Measurements from ENCODE around the gene PUS3.

PUS3 gene

GRCh38 chr11:125902927-125903710 lies at the start of gene PUS3:
Gene PUS3 (minus strand): TSS chr11:125903206. CDS start chr11:125896284, 6,922 bp downstream.
- DNase-seq (ENCODE audit: low read depth), result peak; percentile 73

GRCh38 chr11:125952559-125952958 lies 49.6 kb upstream of the PUS3 start:
- no peak for DNase-seq (ENCODE audit: low read depth)

- DNase-seq (ENCODE audit: low read depth), result no peak
Observed at GRCh38 chr11:125951731-125952130, 48.7 kb upstream of the PUS3 start.

- peak; percentile 1 for DNase-seq (ENCODE audit: low read depth)
Observed at GRCh38 chr11:125950696-125951651, 48.0 kb upstream of the PUS3 start.

- DNase-seq (ENCODE audit: low read depth), result no peak
Observed at GRCh38 chr11:125950178-125950490, 47.1 kb upstream of the PUS3 start.

- no peak for DNase-seq (ENCODE audit: low read depth)
Observed at GRCh38 chr11:125949271-125950177, 46.5 kb upstream of the PUS3 start.

GRCh38 chr11:125948278-125949051 lies 45.5 kb upstream of the PUS3 start:
- DNase-seq (ENCODE audit: low read depth), result no peak

GRCh38 chr11:125947419-125948277 lies 44.6 kb upstream of the PUS3 start:
- DNase-seq (ENCODE audit: low read depth), result no peak

GRCh38 chr11:125946712-125947418 lies 43.9 kb upstream of the PUS3 start:
- no peak for DNase-seq (ENCODE audit: low read depth)

GRCh38 chr11:125945797-125946520 lies 43.0 kb upstream of the PUS3 start, which contains the start of gene VSIG10L2:
Gene VSIG10L2 (plus strand): TSS chr11:125946044. CDS start chr11:125946056, 12 bp downstream.
- DNase-seq (ENCODE audit: low read depth), result no peak

- no peak for DNase-seq (ENCODE audit: low read depth)
Observed at GRCh38 chr11:125945011-125945796, 42.2 kb upstream of the PUS3 start.

GRCh38 chr11:125944350-125945010 lies 41.5 kb upstream of the PUS3 start:
- no peak for DNase-seq (ENCODE audit: low read depth)

- no peak for DNase-seq (ENCODE audit: low read depth)
Observed at GRCh38 chr11:125943661-125944349, 40.8 kb upstream of the PUS3 start.

GRCh38 chr11:125942771-125943428 lies 39.9 kb upstream of the PUS3 start:
- no peak for DNase-seq (ENCODE audit: low read depth)

- peak; percentile 19 for DNase-seq (ENCODE audit: low read depth)
Observed at GRCh38 chr11:125941619-125942611, 38.9 kb upstream of the PUS3 start.
